K562 (cell line): ENCODE data around the gene TMEM14C. TPM values are rescaled to one million over a fixed set of nuclear protein-coding genes. Genes with fewer than 3 reads are reported as not detected.

Experiments
- CBX1 ChIP-seq: sonication (generic); IDR thresholded peaks from 2 replicates; pipeline ENCODE4 v1.6.1; 2016; ENCODE audit warnings: antibody characterized with exemption, low read depth, mild to moderate bottlenecking
- COPS2 ChIP-seq: fragments of 450-650 bp; conservative IDR thresholded peaks from 2 replicates; pipeline ENCODE4 v1.6.1; 2016; ENCODE audit warnings: mild to moderate bottlenecking, moderate library complexity
- CXXC5 ChIP-seq: fragments of 250-450 bp; sonication (Bioruptor Pico); IDR thresholded peaks from 2 replicates; pipeline ENCODE4 v1.8.0; 2022; ENCODE audit warnings: inconsistent platforms, mild to moderate bottlenecking, moderate library complexity
- ELK1 ChIP-seq: sonication (generic); formaldehyde crosslinking; IDR thresholded peaks from 2 replicates; pipeline ENCODE4 v1.8.1; 2022; ENCODE audit warnings: missing genetic modification reagents
- EP300 ChIP-seq: IDR thresholded peaks from 2 replicates; pipeline ENCODE4 v1.6.1; 2012; ENCODE audit warnings: low read length, improper control_type of control experiment
- FOXJ3 ChIP-seq: sonication (generic); formaldehyde crosslinking; IDR thresholded peaks from 2 replicates; pipeline ENCODE4 v1.4.0; 2020; ENCODE audit warnings: mild to moderate bottlenecking, missing genetic modification reagents
- FOXM1 ChIP-seq, 2 experiments: fragments of 450-650 bp in 1 of 2; sonication (generic) in 1 of 2; formaldehyde crosslinking in 1 of 2; IDR thresholded peaks; 2 replicates each; pipeline versions ENCODE4 v1.6.1 to v1.9.0; 2017 to 2022; ENCODE audit warnings: low read depth in 2 of 2, mild to moderate bottlenecking in 2 of 2, missing genetic modification reagents in 1 of 2, moderate library complexity in 1 of 2
- GMEB1 ChIP-seq: fragments of 250-450 bp; sonication (Bioruptor Pico); IDR thresholded peaks from 2 replicates; pipeline ENCODE4 v1.4.0; 2020; ENCODE audit warnings: mild to moderate bottlenecking
- MAFF ChIP-seq: IDR thresholded peaks from 2 replicates; pipeline ENCODE4 v1.6.1; 2012; ENCODE audit warnings: low read length, improper control_type of control experiment
- MTA2 ChIP-seq: fragments of 450-650 bp; IDR thresholded peaks from 2 replicates; pipeline ENCODE4 v1.6.1; 2016; ENCODE audit warnings: low read depth
- MYBL2 ChIP-seq, 2 experiments: fragments of 450-650 bp in 1 of 2; sonication (generic) in 1 of 2; formaldehyde crosslinking in 1 of 2; IDR thresholded peaks; 2 replicates each; pipeline versions ENCODE4 v1.6.1 to v1.8.1; 2017 to 2022; ENCODE audit warnings: borderline replicate concordance in 1 of 2, inconsistent platforms in 1 of 2, low read depth in 1 of 2, mild to moderate bottlenecking in 1 of 2, missing genetic modification reagents in 1 of 2, moderate library complexity in 1 of 2
- NFIX ChIP-seq: fragments of 250-450 bp; sonication (Bioruptor Pico); IDR thresholded peaks from 2 replicates; pipeline ENCODE4 v1.4.0; 2020; ENCODE audit warnings: low read depth, mild to moderate bottlenecking, moderate library complexity
- PCBP1 ChIP-seq: fragments of 200-400 bp; formaldehyde crosslinking; IDR thresholded peaks from 2 replicates; pipeline ENCODE4 v1.6.1; 2018; ENCODE audit warnings: mild to moderate bottlenecking, low read depth, low read length; ENCODE audit not compliant: poor library complexity, severe bottlenecking
- PKNOX1 ChIP-seq: fragments of 450-650 bp; IDR thresholded peaks from 2 replicates; pipeline ENCODE4 v1.6.1; 2016
- PRDM10 ChIP-seq: fragments of 450-650 bp; IDR thresholded peaks from 2 replicates; pipeline ENCODE4 v1.6.1; 2018; ENCODE audit not compliant: partially characterized antibody
- STAT5A ChIP-seq: IDR thresholded peaks from 2 replicates; pipeline ENCODE4 v1.6.1; 2012; ENCODE audit warnings: low read length, inconsistent platforms, borderline replicate concordance
- TRIM24 ChIP-seq, 2 experiments: fragments of 450-650 bp; IDR thresholded peaks; 2 replicates each; pipeline ENCODE4 v1.6.1; 2016
- ZNF239 ChIP-seq: fragments of 250-450 bp; sonication (Bioruptor Pico); IDR thresholded peaks from 2 replicates; pipeline ENCODE4 v1.4.0; 2020; ENCODE audit warnings: mild to moderate bottlenecking
- ZNF75A ChIP-seq: fragments of 450-650 bp; formaldehyde crosslinking; IDR thresholded peaks from 2 replicates; pipeline ENCODE4 v1.4.0; 2020; ENCODE audit warnings: mild to moderate bottlenecking
- ZNF76 ChIP-seq: fragments of 250-450 bp; sonication (Bioruptor Pico); IDR thresholded peaks from 2 replicates; pipeline ENCODE4 v1.4.0; 2020; ENCODE audit warnings: mild to moderate bottlenecking, moderate library complexity, borderline replicate concordance
- ZSCAN29 ChIP-seq: fragments of 450-650 bp; IDR thresholded peaks from 2 replicates; pipeline ENCODE4 v1.6.1; 2017
- polyA plus RNA-seq, 8 experiments: library from polyadenylated mRNA; depleted of rRNA in 4 of 8; stranded (reverse) in 5 of 8; unstranded in 3 of 8; fragments of >200 nt; fragmentation: Nextera tagmentation in 2 of 8; fragmentation: Illumina TruSeq in 1 of 8; extraction: Ambion mirVana in 2 of 8; extraction: Trizol in 1 of 8; gene quantifications; 2 replicates each; pipeline versions ENCODE4 v1.2.1 to v1.2.3, GENCODE V29; 2011 to 2014; ENCODE audit warnings: inconsistent platforms in 1 of 8, missing spikeins in 1 of 8
- total RNA-seq, 7 experiments: library from RNA; depleted of rRNA in 6 of 7; stranded (reverse); fragments of >200 nt in 6 of 7; fragmentation: Illumina TruSeq in 2 of 7; extraction: Trizol in 2 of 7; gene quantifications; 2 replicates each; pipeline versions ENCODE4 v1.2.1 to v1.2.3, GENCODE V29; 2011 to 2021; ENCODE audit warnings: low replicate concordance in 1 of 7

The TMEM14C gene
- total and polyA plus RNA-seq, 9 of the 15 experiments (the other 6 are each of a cell fraction or from before 2014, with no cell fraction given): 151 to 496 (median 263) TPM

- peak; percentile 55 for TF ChIP-seq PRDM10
- no peak for TF ChIP-seq EP300
- 0 out of 2 replicates have a peak, but pooled peaks have one; percentile 85 for TF ChIP-seq ZSCAN29
- 0 out of 2 replicates have a peak, but pooled peaks have one; percentile 37 for TF ChIP-seq ZNF76
- no peak for TF ChIP-seq FOXM1 (IDR thresholded peaks at IDR 0.05; ENCODE audit: low read depth)
- TF ChIP-seq FOXM1 (CRISPR knock-in tag; IDR thresholded peaks at IDR 0.05; ENCODE audit: low read depth): no peak
- TF ChIP-seq MYBL2 (IDR thresholded peaks at IDR 0.05; ENCODE audit: low read depth): no peak
- TF ChIP-seq MYBL2 (CRISPR knock-in tag; IDR thresholded peaks at IDR 0.05; ENCODE audit: borderline replicate concordance): no peak
- no peak for TF ChIP-seq PCBP1
- TF ChIP-seq STAT5A: 0 out of 2 replicates have a peak, but pooled peaks have one; percentile 6
- no peak for TF ChIP-seq FOXJ3
- 0 out of 2 replicates have a peak, but pooled peaks have one; percentile 57 for TF ChIP-seq ZNF75A (CRISPR knock-in tag)
- TF ChIP-seq NFIX (CRISPR knock-in tag): 0 out of 2 replicates have a peak, but pooled peaks have one; percentile 17
- 0 out of 4 replicates have a peak, but pooled peaks of 1 of the 2 experiments have one; percentile 16 for TF ChIP-seq TRIM24 (IDR thresholded peaks at IDR 0.05)
- peak; percentile 52 for TF ChIP-seq ZNF239
- no peak for TF ChIP-seq ELK1 (CRISPR knock-in tag)
- TF ChIP-seq CBX1: no peak
- no peak for TF ChIP-seq MTA2
- TF ChIP-seq MAFF: no peak
- TF ChIP-seq GMEB1 (CRISPR knock-in tag): peak; percentile 13; the same call in 1 of the 2 replicates
- peak; percentile 88 for TF ChIP-seq PKNOX1
- no peak for TF ChIP-seq COPS2
- TF ChIP-seq CXXC5 (CRISPR knock-in tag): no peak
Measured at GRCh38 chr6:10722570-10722819, 375 bp upstream of the TMEM14C start (continued).
